Ovary (tissue), 3 donors: ENCODE data around the gene OR13C8.

Experiments
- EP300 ChIP-seq: sonication (generic); formaldehyde crosslinking; IDR thresholded peaks from one replicate; pipeline ENCODE4 v1.6.1; 2017; ENCODE audit warnings: antibody characterized with exemption
- TF ChIP-seq, protein P1 (sequence below), 3 donors: fragments of 450-650 bp in 2 of 3; fragments of 200-600 bp in 1 of 3; IDR thresholded peaks; one replicate each; pipeline versions ENCODE4 v1.5.1 to v1.8.0; 2016 to 2022; ENCODE audit warnings: antibody characterized with exemption in 3 of 3, mild to moderate bottlenecking in 1 of 3
- donor health status: DM: no; HTN: no; CAD: no.

DNA sequence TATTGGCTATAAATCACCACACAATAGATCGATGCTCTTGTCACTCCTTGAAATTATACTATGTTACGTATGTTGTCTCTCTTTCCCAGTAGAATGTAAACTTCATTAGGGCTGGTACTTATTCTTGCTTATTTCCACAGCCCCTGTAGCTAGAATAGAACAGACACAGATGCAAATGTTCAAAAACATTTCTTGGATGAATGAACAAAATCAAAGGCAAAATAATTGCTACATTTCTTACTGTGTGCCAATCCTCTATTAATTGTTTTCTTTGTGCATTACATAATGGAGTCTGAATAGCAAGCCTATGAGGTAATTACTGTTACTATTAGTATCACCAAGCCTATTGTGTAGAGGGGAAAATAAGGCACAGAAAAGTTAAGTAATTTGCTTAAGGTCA is 37.2 kb downstream of the OR13C8 start:
- TF ChIP-seq, protein P1, sequence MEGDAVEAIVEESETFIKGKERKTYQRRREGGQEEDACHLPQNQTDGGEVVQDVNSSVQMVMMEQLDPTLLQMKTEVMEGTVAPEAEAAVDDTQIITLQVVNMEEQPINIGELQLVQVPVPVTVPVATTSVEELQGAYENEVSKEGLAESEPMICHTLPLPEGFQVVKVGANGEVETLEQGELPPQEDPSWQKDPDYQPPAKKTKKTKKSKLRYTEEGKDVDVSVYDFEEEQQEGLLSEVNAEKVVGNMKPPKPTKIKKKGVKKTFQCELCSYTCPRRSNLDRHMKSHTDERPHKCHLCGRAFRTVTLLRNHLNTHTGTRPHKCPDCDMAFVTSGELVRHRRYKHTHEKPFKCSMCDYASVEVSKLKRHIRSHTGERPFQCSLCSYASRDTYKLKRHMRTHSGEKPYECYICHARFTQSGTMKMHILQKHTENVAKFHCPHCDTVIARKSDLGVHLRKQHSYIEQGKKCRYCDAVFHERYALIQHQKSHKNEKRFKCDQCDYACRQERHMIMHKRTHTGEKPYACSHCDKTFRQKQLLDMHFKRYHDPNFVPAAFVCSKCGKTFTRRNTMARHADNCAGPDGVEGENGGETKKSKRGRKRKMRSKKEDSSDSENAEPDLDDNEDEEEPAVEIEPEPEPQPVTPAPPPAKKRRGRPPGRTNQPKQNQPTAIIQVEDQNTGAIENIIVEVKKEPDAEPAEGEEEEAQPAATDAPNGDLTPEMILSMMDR (IDR thresholded peaks at IDR 0.05): no peak
- no peak for TF ChIP-seq EP300
